IPS DF 6.9 (cell line): ENCODE results near the gene MED15.

Experiments used
- DNase-seq: peaks from one replicate; pipeline ENCODE4 v3.0.0-alpha.2; 2013; ENCODE audit warnings: low read depth, low spot score
- H3K27ac ChIP-seq: one replicate; pipeline ENCODE4 v1.5.1; 2013; ENCODE audit warnings: low read length, control low read depth
- H3K27me3 ChIP-seq: 2 replicates; pipeline ENCODE4 v1.6.1; 2013; ENCODE audit warnings: mild to moderate bottlenecking, low read length; ENCODE audit not compliant: control insufficient read depth, insufficient read depth
- H3K36me3 ChIP-seq: 2 replicates; pipeline ENCODE4 v1.6.1; 2013; ENCODE audit warnings: low read length; ENCODE audit not compliant: control insufficient read depth, insufficient read depth
- H3K4me1 ChIP-seq: 2 replicates; pipeline ENCODE4 v1.6.1; 2013; ENCODE audit warnings: low read length; ENCODE audit not compliant: control insufficient read depth, insufficient read depth
- H3K4me3 ChIP-seq: 2 replicates; pipeline ENCODE4 v1.5.1; 2013; ENCODE audit warnings: mild to moderate bottlenecking, low read length
- H3K9me3 ChIP-seq: 2 replicates; pipeline ENCODE4 v1.6.1; 2013; ENCODE audit warnings: low read length, inconsistent platforms; ENCODE audit not compliant: control insufficient read depth, insufficient read depth
- WGBS: extraction: QIAGEN DNeasy Blood & Tissue Kit; methylation state at CpG from one replicate; pipeline ENCODE4 v1.1.7; 2013; ENCODE audit warnings: mixed read lengths, missing lambda C conversion rate; ENCODE audit not compliant: insufficient read length, insufficient coverage; 5-methylcytosine and 5-hydroxymethylcytosine counted together

MED15 gene

DNA sequence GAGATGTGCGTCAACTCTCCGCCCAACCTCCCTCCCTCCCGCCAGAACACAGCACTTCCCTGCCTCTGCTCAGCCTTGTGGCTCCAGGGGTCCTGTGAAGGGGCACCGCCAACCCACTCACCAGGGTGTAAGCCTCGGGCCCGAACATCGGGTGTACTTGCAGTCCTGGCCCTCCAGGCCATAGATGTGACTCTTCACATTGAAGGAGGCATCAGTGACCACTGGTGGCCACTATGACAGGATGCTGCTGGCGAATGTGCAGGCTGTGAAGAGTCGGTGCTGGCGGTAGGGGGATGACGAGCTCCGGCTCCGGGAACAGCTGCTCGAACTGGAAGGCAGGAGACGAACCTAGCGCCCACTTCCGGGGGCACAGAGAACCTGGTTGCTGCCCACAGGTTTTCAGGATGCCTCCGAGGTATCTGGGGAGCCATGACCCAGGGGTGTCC, 97.4 kb downstream of the MED15 start:
- Histone ChIP-seq H3K36me3 (no peaks in the 10 kb centered on the region), H3K9me3 (no peaks in the 10 kb centered on the region), H3K27ac (no peak overlapping the region), H3K27me3 (no peaks in the 10 kb centered on the region), H3K4me1 (peaks cover 5% of the 10 kb centered on the region; the same call in 1 of the 2 replicates), H3K4me3 (no peak overlapping the region)
- no peak for DNase-seq
- WGBS, result no CpG with 5 or more reads among the region's 18 CpGs

DNA sequence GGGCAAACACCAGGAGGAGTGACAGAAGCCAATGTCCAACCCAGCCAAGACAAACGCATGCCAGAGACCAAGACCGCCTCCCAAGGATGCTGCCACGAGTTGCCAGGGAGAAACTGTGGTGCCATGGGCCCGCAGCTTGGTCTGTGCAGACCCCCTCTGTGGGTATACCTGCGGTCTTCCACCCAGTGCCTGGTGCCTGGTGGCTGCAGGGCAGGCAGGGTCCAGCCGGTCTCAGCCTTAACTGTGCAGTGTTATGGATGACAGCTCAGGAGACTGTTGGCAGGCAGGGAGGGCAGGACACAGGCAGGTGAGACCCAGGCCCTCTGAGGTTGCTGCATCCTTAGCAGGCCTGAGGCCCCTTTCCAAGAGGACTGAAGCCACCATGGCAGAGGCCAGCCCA, 97.9 kb downstream of the MED15 start:
- DNase-seq, result no peak
- Histone ChIP-seq H3K27me3 (no peaks in the 10 kb centered on the region), H3K9me3 (no peaks in the 10 kb centered on the region), H3K4me1 (peaks cover 5% of the 10 kb centered on the region; the same call in 1 of the 2 replicates), H3K36me3 (no peaks in the 10 kb centered on the region), H3K4me3 (no peak overlapping the region), H3K27ac (no peak overlapping the region)
- no CpG with 5 or more reads among the region's 6 CpGs for WGBS

DNA sequence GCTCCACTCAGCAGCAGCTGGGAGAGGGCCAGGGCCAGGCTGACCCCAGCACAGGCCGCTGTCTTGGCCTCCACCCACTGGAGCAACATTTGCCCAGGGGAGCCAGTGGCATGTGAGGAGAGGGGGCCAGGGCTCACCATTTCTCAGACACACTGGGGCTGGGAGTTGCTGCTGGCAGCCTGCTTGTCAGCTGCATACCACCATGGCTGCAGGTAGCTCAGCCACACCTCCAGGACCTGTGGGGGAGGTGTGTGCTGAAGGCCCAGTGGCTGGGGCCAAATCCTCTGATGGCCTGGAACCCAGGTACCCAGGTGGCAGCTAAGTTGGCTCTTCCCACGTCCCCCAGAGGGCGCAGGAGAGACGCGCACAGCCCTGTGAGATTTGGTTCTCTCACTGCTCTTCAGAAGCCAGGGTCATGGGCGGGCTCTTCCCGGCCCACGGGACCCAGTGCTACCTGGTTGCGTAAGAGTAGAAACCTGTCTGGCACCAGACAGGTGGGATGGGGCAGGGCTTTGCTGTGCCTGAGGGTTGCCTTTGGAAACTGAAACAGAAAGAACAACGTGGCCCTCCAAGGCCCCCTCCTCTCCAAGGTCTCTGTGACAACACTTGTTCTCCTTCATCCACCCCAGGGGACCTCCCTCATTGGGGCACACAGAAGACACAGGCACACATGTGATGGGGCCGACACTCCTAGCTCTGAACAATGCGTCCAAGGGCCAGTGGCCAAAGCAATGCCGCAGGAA, 98.8 kb downstream of the MED15 start:
- Histone ChIP-seq H3K36me3 (no peaks in the 10 kb centered on the region), H3K4me3 (no peak overlapping the region), H3K27ac (no peak overlapping the region), H3K4me1 (peaks cover 5% of the 10 kb centered on the region; the same call in 1 of the 2 replicates), H3K27me3 (no peaks in the 10 kb centered on the region), H3K9me3 (no peaks in the 10 kb centered on the region)
- peak; percentile 94 for DNase-seq
- WGBS, result no CpG with 5 or more reads among the region's 13 CpGs

DNA sequence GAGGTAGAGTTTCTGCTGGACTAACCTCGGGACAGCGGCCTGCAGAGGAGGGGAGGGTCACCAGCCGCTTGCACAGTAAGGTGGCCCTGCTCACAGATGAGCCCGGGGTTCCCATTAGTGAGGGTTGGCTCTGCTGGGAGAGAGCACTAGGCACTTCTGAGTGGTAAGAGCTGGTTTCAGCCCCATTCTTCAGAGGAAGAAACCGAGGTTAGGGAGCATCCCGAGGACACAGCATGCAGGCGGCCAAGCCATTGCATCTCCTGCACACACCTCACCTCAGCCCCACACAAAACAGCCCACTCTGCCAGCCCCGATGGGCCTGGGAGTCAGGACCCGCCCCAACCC, 99.3 kb downstream of the MED15 start:
- H3K27ac ChIP-seq, result no peak overlapping the region
- peaks cover 5% of the 10 kb centered on the region; the same call in 1 of the 2 replicates for H3K4me1 ChIP-seq
- no peaks in the 10 kb centered on the region for H3K36me3 ChIP-seq
- H3K4me3 ChIP-seq, result no peak overlapping the region
- DNase-seq, result no peak
- no peaks in the 10 kb centered on the region for H3K9me3 ChIP-seq
- no CpG with 5 or more reads among the region's 9 CpGs for WGBS
- no peaks in the 10 kb centered on the region for H3K27me3 ChIP-seq

DNA sequence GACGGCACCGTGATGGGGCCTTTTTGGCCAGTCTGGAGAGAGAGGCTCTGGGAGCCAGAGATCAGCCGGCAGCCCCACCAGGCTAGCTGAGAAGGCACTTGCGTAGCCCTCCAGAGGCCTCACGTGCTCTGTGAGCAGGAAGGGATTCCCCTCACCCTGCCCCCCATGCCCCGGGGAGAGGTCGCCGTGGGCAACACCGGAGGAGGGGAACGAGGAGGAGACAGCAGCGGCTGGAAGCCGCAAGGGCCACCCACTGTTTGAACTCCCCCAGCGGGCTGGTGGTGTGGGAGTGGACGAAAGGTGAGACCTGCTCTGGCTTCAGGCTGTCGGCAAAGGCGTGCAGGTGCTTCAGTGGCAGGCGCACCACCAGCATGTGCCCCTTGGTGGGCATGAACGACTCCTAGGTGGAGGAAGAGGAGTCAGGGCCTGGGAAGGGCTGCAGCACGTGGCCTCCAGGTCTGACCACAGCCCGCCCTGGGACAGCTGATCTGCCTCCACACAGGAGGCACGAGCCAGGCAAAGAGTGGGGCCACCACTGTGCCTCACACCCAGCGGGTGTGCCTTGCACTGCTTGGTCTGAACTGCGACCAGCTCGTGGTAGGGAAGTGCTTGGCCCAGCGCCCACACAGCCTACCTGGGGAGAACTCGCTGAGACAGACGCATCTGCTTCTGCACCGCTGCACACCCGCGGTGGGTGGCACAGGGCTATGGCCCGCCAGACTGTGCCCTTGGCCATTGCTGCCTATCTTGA, 99.9 kb downstream of the MED15 start:
- Histone ChIP-seq H3K27ac (no peak overlapping the region), H3K4me3 (no peak overlapping the region), H3K9me3 (no peaks in the 10 kb centered on the region), H3K36me3 (no peaks in the 10 kb centered on the region), H3K4me1 (peaks cover 5% of the 10 kb centered on the region; the same call in 1 of the 2 replicates), H3K27me3 (no peaks in the 10 kb centered on the region)
- no CpG with 5 or more reads among the region's 31 CpGs for WGBS
- no peak for DNase-seq

DNA sequence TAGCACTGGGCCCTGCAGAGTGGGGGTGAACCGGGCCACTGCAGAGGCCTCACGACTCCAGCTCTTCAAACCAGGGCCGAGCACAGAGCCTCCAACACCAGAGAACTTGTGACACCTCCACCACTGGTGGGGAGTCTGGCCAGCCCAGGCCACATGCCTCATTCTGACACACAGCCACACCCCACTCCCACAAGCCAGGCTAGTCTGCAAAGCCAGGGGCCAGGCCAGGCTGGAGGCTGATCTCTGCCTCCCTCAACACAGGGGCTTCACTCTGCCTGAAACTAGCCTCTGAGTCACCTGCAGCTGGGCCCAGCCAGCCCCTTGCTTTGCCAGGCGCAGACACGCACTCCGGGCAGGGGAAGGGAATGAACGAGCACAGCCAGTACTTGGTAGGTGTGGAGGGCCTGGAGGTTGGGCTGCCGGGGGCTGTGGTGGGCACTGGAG, 102.9 kb downstream of the MED15 start:
- Histone ChIP-seq H3K27ac (no peak overlapping the region), H3K36me3 (no peaks in the 10 kb centered on the region), H3K9me3 (no peaks in the 10 kb centered on the region), H3K27me3 (no peaks in the 10 kb centered on the region), H3K4me3 (no peak overlapping the region), H3K4me1 (peaks cover 5% of the 10 kb centered on the region; the same call in 1 of the 2 replicates)
- DNase-seq, result no peak
- no CpG with 5 or more reads among the region's 8 CpGs for WGBS

DNA sequence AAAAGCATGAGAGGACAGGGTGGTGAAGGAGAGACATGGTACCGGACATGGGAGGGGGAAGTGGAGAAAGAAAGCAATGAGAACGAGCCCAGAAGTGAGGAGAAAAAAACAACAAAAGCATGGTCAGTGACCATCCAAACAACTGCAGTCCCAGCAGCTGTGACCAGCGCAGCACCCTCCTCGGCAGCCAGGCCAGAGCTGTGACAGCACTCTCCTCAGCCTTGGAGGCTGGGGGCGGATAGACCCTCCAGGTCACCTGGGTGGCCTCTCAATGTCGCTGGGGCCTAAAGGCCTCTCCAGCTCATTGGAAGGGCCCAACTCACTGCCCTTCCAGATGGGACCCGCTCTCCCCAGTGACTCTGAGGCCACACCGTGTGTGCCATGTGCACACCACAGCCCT, 103.3 kb downstream of the MED15 start:
- WGBS, result no CpG with 5 or more reads among the region's 8 CpGs

DNA sequence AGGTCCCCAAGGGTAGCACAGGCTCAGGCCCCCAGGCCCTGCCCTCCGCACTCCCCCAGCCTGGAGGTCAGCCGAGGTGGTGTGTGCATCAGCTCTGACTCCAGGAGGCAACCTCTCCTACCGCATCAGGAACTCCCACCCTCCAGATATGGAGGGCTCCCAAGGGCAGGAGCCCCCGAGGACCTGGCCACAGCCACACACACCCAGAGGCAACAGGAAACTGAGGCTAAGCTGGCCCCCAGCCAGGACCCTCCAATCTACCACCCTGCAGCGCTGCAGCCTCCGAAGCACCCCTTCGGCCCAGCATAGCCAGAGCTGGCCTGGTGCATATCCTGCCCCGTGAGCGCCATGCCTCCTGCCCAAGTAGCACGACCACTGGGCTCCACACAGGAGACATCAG, 104.0 kb downstream of the MED15 start:
- no peak overlapping the region for H3K4me3 ChIP-seq
- no peaks in the 10 kb centered on the region for H3K27me3 ChIP-seq
- no peak overlapping the region for H3K27ac ChIP-seq
- H3K36me3 ChIP-seq, result no peaks in the 10 kb centered on the region
- no peaks in the 10 kb centered on the region for H3K9me3 ChIP-seq
- H3K4me1 ChIP-seq, result 0 out of 2 replicates have a peak, but pooled peaks cover 3% of the 10 kb centered on the region
- WGBS, result no CpG with 5 or more reads among the region's 10 CpGs
- no peak for DNase-seq

More for the DNA sequence above, 103.3 kb downstream of the MED15 start:
- Histone ChIP-seq H3K4me1 (peaks cover 5% of the 10 kb centered on the region; the same call in 1 of the 2 replicates), H3K36me3 (no peaks in the 10 kb centered on the region), H3K27ac (no peak overlapping the region), H3K9me3 (no peaks in the 10 kb centered on the region), H3K4me3 (no peak overlapping the region), H3K27me3 (no peaks in the 10 kb centered on the region)
- no peak for DNase-seq

DNA sequence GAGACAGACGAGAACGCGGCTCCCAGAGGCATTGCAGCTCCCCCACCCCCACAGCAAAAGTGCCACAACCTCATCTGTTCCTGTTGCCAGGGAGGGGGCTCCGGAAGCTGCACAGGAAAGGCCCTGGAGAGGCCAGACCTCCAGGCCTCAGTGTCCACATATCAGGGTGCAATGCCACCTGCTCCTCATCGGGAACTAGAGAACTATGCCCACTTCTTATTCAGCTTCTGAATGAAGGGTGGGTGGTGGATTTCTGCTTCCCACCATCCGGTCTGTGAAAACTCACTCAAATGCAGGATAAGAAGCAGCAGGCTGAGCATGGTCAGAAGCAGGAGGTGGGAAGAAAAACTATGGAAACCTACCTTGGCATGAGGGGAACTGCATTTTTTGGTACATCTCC, 105.9 kb downstream of the MED15 start:
- Histone ChIP-seq H3K36me3 (no peaks in the 10 kb centered on the region), H3K4me3 (no peak overlapping the region), H3K27me3 (no peaks in the 10 kb centered on the region), H3K4me1 (no peaks in the 10 kb centered on the region), H3K27ac (no peak overlapping the region), H3K9me3 (no peaks in the 10 kb centered on the region)
- DNase-seq, result no peak
- WGBS, result no CpG with 5 or more reads among the region's 6 CpGs

DNA sequence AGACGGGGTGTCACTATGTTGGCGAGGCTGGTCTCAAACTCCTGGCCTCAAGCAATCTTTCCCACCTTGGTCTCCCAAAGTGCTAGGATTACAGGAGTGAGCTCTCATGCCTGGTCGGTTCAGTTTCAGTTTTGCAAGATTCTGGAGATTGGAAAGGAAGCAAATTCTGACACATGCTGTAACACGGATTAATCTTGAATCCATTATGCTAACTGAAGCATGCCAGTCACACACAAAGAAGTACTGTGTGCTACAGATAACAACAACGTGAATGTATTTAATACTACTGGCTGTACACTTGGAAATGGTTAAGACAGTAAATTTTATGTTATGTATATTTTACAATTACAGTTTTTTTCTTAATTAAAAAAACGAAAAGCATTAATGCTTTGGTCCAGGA, 107.6 kb downstream of the MED15 start:
- H3K4me1 ChIP-seq, result no peaks in the 10 kb centered on the region
- no peak overlapping the region for H3K27ac ChIP-seq
- no peak overlapping the region for H3K4me3 ChIP-seq
- no CpG with 5 or more reads among the region's 6 CpGs for WGBS
- H3K36me3 ChIP-seq, result no peaks in the 10 kb centered on the region
- DNase-seq, result no peak
- no peaks in the 10 kb centered on the region for H3K27me3 ChIP-seq
- H3K9me3 ChIP-seq, result no peaks in the 10 kb centered on the region
